Raji (cell line): ENCODE measurements around the gene HELZ2.

ENCODE experiments used
- POLR2A ChIP-seq: IDR thresholded peaks from 2 replicates; pipeline ENCODE4 v1.6.1; 2011; ENCODE audit warnings: low read depth, low read length, control low read depth; ENCODE audit not compliant: insufficient read depth

HELZ2 gene

DNA sequence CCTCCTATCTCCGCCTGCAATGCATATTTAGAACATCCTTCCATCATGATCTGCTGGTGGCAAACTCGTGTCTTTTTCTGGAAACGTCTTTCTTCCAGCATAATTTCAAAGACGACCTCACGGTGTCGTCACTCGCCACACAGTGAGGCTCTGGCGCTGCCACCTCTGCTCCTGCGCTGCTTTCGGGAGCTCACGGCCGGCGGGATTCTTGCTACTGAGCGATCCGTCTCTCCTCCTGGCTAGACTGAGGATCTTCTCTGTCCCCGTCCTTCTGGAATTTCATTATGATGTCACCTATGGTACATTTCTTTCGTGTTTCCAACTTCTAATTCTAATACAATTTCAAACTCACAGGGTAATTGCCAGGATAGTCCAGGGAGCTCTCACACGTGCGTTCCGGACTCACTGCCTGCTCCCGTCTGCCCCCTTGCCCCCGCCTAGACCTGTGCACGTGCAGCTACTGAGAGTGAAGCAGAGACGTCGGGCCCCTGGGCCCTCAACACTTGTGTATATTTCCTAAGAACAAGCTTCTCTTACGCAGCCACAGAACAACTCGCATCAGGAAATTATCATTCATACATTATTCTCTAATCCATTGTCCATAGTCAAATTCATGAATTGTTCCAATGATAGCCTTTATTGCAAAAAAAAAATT, 25.5 kb upstream of the HELZ2 start:
- TF ChIP-seq POLR2A: no peak

DNA sequence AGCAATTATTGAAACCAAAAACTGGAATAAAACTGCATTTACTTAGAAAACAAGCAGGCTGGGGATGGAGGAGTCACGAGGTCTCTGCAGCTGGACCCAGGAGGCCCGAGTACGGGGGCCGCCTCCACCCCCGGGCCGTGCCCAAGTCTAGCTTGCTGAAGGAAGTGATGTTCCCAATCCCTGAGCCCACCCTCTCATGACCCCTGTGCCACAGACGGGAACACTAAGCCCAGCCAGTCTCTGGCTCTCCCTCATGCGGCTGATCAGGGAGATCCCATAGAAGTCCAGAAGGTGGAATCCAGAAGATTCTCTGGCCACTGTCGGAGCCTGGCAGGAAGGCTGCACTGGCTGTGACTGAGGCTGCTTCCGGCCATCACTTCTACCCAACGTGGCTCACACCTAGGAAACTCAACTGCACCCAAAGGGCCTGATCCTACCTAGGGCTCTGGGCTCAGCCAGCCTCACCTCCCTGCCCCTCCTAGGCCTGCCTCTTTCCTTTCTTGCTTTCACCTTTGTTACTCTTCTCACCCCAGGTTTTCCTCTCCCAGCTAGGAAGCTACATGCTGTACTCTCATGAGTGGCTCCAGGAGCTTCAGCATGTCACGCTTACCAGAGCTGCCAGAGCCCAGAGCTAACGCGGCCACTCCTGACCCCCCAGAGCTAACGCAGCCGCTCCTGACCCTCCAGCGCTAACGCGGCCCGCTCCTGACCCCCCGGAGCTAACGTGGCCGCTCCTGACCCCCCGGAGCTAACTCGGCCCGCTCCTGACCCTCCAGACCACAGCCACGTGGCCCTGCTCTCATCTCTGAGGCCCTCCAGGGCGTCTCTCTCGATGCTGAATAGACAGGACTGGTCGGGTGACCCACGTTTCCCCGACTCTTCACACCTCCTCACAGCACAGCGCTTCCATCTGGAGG, 24.7 kb upstream of the HELZ2 start:
- TF ChIP-seq POLR2A: no peak

- no peak for TF ChIP-seq POLR2A
Observed at GRCh38 chr20:63597651-63598478, 23.8 kb upstream of the HELZ2 start.

DNA sequence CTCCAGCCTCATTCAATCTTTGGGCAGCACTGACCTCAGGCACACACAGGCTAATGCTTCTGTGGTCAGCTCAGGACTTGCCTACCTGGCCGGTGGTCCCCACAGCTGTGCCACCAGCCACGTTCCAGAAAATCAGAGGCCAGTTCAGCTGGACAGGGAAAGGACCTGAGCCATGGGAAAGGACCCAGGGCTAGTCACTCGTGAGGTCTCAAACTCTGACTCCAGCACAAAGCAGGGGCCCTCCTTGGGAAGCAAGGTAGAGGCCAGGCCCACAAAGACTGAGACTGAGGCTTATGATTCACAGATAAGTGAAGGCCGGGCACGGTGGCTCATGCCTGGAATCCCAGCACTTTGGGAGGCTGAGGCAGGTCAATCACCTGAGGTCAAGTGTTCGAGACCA, 22.4 kb upstream of the HELZ2 start:
- no peak for TF ChIP-seq POLR2A

GRCh38 chr20:63595416-63596127, 21.5 kb upstream of the HELZ2 start:
- no peak for TF ChIP-seq POLR2A

DNA sequence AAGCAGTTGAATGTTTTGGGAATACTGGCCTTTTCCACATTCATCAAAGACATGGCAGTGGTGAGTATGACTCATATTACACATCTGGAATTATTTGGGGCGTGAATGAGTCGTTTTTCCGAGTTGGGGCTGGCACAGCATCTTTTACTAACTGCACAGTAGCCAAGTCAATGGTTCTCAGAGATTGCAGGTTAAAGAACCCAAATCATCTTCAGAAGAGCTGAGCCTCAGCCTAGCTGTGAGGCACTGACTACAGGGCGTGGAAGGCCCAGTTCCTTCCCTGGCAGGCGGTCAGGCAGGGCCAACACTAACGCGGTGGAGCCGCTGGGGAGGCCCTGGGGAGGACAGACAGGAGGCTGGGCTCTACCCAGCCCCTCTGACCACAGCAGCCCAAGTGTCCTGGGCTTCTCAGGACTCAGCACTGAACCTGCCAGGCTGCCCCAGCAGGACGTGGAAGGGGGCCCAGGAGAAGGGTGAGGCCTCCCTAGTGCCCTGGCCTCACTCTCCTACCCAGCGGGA, 20.1 kb upstream of the HELZ2 start:
- TF ChIP-seq POLR2A: no peak

DNA sequence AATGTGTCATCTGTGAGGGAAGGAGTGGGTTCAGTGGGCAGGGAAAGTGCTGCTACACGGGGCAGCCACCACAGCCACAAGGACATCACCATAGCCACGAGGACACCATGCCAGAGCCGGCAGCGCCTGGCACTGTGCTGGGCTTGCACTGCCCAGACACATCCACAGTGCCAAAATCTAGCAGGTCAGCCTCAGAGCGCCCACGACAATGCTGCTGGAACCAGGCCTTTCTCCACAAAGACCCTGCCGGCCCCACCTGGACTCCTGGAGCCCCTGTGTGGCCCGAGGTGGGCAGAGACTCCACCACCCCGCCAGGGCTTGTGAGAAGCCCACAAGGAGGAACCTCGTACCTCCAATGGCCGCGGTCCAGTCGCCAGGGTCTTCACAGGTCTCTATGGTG, 18.6 kb upstream of the HELZ2 start:
- no peak for TF ChIP-seq POLR2A

GRCh38 chr20:63591786-63592355, 17.8 kb upstream of the HELZ2 start:
- no peak for TF ChIP-seq POLR2A

DNA sequence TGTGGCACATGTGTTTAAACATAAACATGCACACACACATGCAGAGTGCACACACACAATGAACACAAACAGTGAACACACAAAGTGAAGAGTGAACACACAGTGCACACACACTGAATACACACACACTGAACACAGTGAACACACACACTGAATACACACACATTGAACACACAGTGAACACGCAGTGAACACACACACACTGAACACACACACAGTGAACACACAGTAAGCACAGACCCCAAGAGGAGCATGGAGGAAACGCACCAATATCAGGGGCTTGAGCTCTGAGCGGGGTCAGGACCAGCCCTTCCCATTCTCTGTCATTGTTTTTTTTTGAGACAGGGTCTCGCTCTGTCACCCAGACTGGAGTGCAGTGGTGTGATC, 17.1 kb upstream of the HELZ2 start:
- no peak for TF ChIP-seq POLR2A

GRCh38 chr20:63590218-63591146, 16.4 kb upstream of the HELZ2 start:
- no peak for TF ChIP-seq POLR2A

DNA sequence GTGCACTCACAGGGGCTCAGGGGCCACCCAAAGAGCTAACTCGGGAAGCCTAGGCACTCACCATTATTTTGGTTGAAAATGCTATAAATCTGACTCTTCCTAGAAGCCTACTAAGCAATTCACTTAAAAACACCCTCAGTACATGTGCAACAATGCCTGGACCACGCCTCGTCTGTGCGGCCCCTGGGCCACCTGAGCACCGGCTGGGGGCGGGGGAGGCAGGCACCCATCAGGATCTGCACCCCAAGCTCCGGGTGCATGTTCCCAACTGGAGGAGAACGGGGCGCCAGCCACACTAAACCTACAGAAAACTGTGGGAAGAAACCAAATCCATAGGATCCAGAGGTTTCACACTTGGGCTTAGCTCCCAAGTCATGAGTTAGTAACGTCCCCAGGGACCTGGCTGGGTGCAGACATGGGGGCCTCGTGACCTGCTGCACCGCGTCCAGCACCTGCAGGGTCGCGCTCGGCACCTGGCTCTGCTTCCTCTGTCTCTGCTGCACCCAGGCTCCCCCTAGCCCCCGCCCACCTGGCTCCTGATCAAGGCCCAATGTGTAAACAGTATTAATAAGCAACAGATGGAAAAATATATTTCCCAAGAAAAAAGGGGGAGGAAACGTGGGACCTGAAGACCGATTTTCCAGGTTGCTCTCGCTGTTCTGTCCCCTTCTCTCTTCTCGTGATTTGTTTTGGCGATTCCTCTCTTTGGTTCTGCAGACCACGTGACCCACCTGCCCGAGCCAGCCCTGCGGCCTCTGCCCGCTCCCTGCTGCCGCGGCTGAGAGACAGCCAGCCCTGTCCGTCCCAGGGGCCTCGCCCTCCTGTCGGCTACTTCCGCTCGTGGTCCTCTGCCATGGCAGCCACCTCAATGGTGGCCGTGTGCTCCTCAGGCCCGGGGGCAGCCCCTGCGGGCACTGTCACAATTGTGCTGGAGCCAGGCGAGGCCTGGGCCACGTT, 15.5 kb upstream of the HELZ2 start:
- TF ChIP-seq POLR2A: no peak

- no peak for TF ChIP-seq POLR2A
Observed at GRCh38 chr20:63588641-63589041, 14.6 kb upstream of the HELZ2 start.

DNA sequence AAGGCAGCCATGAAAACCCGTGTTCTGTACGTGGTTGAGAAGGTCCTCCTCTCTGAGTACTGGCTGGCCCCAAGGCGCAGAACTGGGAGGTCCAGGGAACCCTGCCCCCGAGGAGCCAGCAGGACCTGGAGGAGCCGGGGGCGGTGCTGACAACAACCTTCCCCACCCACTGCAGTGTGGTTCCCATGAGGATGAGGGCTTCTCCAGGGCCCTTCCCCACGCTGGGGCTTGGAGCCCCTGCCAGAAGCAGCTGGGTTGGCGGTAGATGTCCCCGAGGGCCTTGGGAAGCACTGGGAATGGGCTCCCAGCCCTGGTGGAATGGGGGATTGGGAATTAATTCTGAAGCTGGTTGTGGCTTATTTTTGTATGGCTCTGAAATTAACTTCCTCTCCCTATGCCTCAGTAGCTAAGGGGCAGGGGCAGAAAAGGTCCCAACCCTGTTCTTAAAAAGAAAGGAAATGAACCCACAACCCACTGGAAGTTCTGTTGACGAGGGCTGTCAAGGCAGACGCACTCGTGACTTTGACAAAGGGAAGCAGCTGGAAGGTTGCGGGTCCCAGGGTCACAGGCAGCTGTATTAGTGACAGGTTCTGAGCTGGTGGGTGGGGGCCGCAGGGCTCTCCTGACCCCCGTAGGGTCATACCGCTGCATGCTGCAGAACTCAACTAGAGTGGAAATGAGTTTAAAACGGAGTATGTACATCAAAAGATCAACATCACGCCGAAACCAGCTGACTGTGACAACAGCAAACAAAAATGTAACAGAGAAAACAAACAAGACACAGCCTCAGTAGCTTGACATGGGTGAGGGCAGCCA, 13.9 kb upstream of the HELZ2 start:
- no peak for TF ChIP-seq POLR2A
